NCI-H187 (cell line): ENCODE measurements around the gene HAS3.
"Not testable (repeated sequence)": the region's sequence is repeated elsewhere in the genome, so short reads cannot be mapped to it uniquely, and the experiment has no call there.

Source experiments
- DNase-seq, 2 experiments: peaks; one replicate each; lab custom pipeline; 2025; lab: John Stamatoyannopoulos, UW

HAS3 gene

GRCh38 chr16:69149621-69150020 lies 44.2 kb downstream of the HAS3 start:
- DNase-seq = not testable (repeated sequence)

- peak in 1 of 2 experiments; percentile 18 for DNase-seq
These were observed 44.9 kb downstream of the HAS3 start for GRCh38 chr16:69150146-69150865.

- DNase-seq = no peak
These were observed 51.7 kb downstream of the HAS3 start for GRCh38 chr16:69157196-69157595.

- DNase-seq = no peak
These were observed 54.7 kb downstream of the HAS3 start for GRCh38 chr16:69160192-69160591.

- DNase-seq = no peak
These were observed 60.1 kb downstream of the HAS3 start for GRCh38 chr16:69165584-69165983.

GRCh38 chr16:69166221-69166833 lies 60.9 kb downstream of the HAS3 start:
- DNase-seq = no peak

- no peak for DNase-seq
These were observed 61.8 kb downstream of the HAS3 start for GRCh38 chr16:69166946-69167930.
